ENCODE data around the gene LASP1NB.

Gene LASP1NB

DNA sequence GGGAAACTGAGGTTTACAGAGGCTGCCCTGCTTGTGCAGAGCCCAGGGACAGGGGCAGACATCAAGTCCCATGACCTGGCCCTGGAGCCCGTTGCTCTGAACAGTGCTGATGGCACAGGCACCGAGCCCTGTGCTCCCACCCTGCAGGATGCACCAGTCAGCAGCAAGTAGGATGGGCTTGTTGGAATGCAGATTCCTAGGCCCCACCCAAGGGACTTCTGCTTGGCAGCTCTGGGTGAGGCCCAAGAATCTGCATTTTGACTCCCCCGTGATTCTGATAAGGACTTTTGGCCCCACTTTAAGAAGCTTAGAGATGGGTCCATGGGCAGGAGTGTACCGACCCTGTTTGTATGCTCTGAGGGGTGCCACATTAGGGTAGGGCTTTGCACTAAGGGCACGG lies 32.3 kb upstream of the LASP1NB start:
- TF ChIP-seq SMC3 (conservative IDR thresholded peaks at IDR 0.05; ENCODE audit: poor library complexity) (no peak), RAD21 (conservative IDR thresholded peaks at IDR 0.05) (no peak), MXI1 (conservative IDR thresholded peaks at IDR 0.05; ENCODE audit: poor library complexity, severe bottlenecking) (no peak), EZH2 (IDR thresholded peaks at IDR 0.05; ENCODE audit: borderline replicate concordance, insufficient read depth, low read length, poor library complexity, severe bottlenecking) (no peak), POLR2AphosphoS5 (IDR thresholded peaks at IDR 0.05) (no peak), EP300 (conservative IDR thresholded peaks at IDR 0.05; ENCODE audit: poor library complexity, severe bottlenecking) (no peak), TAF1 (IDR thresholded peaks at IDR 0.05; ENCODE audit: low read depth) (no peak)
- TF ChIP-seq, protein P1, sequence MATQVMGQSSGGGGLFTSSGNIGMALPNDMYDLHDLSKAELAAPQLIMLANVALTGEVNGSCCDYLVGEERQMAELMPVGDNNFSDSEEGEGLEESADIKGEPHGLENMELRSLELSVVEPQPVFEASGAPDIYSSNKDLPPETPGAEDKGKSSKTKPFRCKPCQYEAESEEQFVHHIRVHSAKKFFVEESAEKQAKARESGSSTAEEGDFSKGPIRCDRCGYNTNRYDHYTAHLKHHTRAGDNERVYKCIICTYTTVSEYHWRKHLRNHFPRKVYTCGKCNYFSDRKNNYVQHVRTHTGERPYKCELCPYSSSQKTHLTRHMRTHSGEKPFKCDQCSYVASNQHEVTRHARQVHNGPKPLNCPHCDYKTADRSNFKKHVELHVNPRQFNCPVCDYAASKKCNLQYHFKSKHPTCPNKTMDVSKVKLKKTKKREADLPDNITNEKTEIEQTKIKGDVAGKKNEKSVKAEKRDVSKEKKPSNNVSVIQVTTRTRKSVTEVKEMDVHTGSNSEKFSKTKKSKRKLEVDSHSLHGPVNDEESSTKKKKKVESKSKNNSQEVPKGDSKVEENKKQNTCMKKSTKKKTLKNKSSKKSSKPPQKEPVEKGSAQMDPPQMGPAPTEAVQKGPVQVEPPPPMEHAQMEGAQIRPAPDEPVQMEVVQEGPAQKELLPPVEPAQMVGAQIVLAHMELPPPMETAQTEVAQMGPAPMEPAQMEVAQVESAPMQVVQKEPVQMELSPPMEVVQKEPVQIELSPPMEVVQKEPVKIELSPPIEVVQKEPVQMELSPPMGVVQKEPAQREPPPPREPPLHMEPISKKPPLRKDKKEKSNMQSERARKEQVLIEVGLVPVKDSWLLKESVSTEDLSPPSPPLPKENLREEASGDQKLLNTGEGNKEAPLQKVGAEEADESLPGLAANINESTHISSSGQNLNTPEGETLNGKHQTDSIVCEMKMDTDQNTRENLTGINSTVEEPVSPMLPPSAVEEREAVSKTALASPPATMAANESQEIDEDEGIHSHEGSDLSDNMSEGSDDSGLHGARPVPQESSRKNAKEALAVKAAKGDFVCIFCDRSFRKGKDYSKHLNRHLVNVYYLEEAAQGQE (IDR thresholded peaks at IDR 0.05; ENCODE audit: borderline replicate concordance): no peak
- TF ChIP-seq, protein P2, sequence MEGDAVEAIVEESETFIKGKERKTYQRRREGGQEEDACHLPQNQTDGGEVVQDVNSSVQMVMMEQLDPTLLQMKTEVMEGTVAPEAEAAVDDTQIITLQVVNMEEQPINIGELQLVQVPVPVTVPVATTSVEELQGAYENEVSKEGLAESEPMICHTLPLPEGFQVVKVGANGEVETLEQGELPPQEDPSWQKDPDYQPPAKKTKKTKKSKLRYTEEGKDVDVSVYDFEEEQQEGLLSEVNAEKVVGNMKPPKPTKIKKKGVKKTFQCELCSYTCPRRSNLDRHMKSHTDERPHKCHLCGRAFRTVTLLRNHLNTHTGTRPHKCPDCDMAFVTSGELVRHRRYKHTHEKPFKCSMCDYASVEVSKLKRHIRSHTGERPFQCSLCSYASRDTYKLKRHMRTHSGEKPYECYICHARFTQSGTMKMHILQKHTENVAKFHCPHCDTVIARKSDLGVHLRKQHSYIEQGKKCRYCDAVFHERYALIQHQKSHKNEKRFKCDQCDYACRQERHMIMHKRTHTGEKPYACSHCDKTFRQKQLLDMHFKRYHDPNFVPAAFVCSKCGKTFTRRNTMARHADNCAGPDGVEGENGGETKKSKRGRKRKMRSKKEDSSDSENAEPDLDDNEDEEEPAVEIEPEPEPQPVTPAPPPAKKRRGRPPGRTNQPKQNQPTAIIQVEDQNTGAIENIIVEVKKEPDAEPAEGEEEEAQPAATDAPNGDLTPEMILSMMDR (IDR thresholded peaks at IDR 0.05; ENCODE audit: poor library complexity, severe bottlenecking): no peak
- Histone ChIP-seq H3K4me3 (ENCODE audit: low read length) (no peak overlapping the region), H3F3A (ENCODE audit: insufficient read depth, low read length, poor library complexity, severe bottlenecking) (no peaks in the 10 kb centered on the region), H3K36me3 (ENCODE audit: insufficient read depth, low read length) (no peaks in the 10 kb centered on the region), H4K20me1 (ENCODE audit: insufficient read depth) (no peaks in the 10 kb centered on the region), H3K79me2 (replicated peaks; ENCODE audit: insufficient read depth, low read length) (peaks cover 17% of the 10 kb centered on the region), H3K9me2 (ENCODE audit: insufficient read depth, low read length) (no peaks in the 10 kb centered on the region), H3K27me3 (ENCODE audit: insufficient read depth, low read depth, low read length) (no peaks in the 10 kb centered on the region), H3K27ac (ENCODE audit: low read length) (no peak overlapping the region), H3K9me3 (ENCODE audit: low read length) (no peaks in the 10 kb centered on the region), H3K4me2 (ENCODE audit: low read length) (no peak overlapping the region), H3K9ac (ENCODE audit: low read length) (no peak overlapping the region), H2AFZ (ENCODE audit: low read depth, low read length) (no peak overlapping the region)

DNA sequence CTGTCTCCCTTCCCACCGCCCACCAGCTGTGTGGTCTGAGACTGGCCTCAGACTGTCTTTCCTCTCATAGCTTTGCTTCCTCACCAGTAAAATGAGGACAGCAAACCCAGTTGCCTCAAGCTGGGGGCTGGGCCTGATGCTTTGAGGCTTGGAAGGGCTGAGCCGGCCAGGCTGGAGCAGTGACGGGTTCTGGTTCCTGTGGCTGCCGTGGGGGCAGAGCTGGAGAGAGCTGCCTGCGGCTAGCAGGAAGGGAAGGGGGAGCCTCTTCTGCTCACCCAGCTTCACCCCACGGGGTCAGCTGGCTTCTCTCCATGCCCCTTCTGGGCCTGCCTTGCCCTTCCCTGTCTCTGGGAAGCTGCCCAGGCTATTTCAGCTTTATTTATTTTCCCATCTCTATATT lies 31.8 kb upstream of the LASP1NB start:
- H4K20me1 ChIP-seq (ENCODE audit: insufficient read depth): no peaks in the 10 kb centered on the region
- no peak overlapping the region for H3K4me2 ChIP-seq (ENCODE audit: low read length)

More for the DNA sequence above, 31.8 kb upstream of the LASP1NB start:
- Histone ChIP-seq H3K27ac (ENCODE audit: low read length) (no peak overlapping the region), H3K27me3 (ENCODE audit: insufficient read depth, low read depth, low read length) (no peaks in the 10 kb centered on the region), H3K79me2 (replicated peaks; ENCODE audit: insufficient read depth, low read length) (peaks cover 13% of the 10 kb centered on the region), H3F3A (ENCODE audit: insufficient read depth, low read length, poor library complexity, severe bottlenecking) (no peaks in the 10 kb centered on the region), H2AFZ (ENCODE audit: low read depth, low read length) (no peak overlapping the region), H3K36me3 (ENCODE audit: insufficient read depth, low read length) (peaks cover 3% of the 10 kb centered on the region), H3K9me3 (ENCODE audit: low read length) (no peaks in the 10 kb centered on the region), H3K9me2 (ENCODE audit: insufficient read depth, low read length) (no peaks in the 10 kb centered on the region), H3K9ac (ENCODE audit: low read length) (no peak overlapping the region), H3K4me3 (ENCODE audit: low read length) (no peak overlapping the region)
- no peak for TF ChIP-seq SMC3 (conservative IDR thresholded peaks at IDR 0.05; ENCODE audit: poor library complexity)
- no peak for TF ChIP-seq EP300 (conservative IDR thresholded peaks at IDR 0.05; ENCODE audit: poor library complexity, severe bottlenecking)
- TF ChIP-seq, protein P1 (IDR thresholded peaks at IDR 0.05; ENCODE audit: borderline replicate concordance): no peak
- no peak for TF ChIP-seq RAD21 (conservative IDR thresholded peaks at IDR 0.05)
- TF ChIP-seq EZH2 (IDR thresholded peaks at IDR 0.05; ENCODE audit: borderline replicate concordance, insufficient read depth, low read length, poor library complexity, severe bottlenecking): no peak
- TF ChIP-seq POLR2AphosphoS5 (IDR thresholded peaks at IDR 0.05): no peak
- TF ChIP-seq TAF1 (IDR thresholded peaks at IDR 0.05; ENCODE audit: low read depth): no peak
- TF ChIP-seq, protein P2 (IDR thresholded peaks at IDR 0.05; ENCODE audit: poor library complexity, severe bottlenecking): no peak
- no peak for TF ChIP-seq MXI1 (conservative IDR thresholded peaks at IDR 0.05; ENCODE audit: poor library complexity, severe bottlenecking)

Measured in neural cell (in vitro differentiated cells).